CD4-positive, alpha-beta T cell treated with Interleukin-12 subunit alpha and Interleukin-12 subunit beta, for 1 hour (primary cell): ENCODE data around the gene GLS2.
"Not testable (repeated sequence)": the region's sequence is repeated elsewhere in the genome, so short reads cannot be mapped to it uniquely, and the experiment has no call there.

Experiments
- DNase-seq: peaks from one replicate; pipeline ENCODE4 v3.0.0-alpha.2; 2020

GLS2 gene

DNA sequence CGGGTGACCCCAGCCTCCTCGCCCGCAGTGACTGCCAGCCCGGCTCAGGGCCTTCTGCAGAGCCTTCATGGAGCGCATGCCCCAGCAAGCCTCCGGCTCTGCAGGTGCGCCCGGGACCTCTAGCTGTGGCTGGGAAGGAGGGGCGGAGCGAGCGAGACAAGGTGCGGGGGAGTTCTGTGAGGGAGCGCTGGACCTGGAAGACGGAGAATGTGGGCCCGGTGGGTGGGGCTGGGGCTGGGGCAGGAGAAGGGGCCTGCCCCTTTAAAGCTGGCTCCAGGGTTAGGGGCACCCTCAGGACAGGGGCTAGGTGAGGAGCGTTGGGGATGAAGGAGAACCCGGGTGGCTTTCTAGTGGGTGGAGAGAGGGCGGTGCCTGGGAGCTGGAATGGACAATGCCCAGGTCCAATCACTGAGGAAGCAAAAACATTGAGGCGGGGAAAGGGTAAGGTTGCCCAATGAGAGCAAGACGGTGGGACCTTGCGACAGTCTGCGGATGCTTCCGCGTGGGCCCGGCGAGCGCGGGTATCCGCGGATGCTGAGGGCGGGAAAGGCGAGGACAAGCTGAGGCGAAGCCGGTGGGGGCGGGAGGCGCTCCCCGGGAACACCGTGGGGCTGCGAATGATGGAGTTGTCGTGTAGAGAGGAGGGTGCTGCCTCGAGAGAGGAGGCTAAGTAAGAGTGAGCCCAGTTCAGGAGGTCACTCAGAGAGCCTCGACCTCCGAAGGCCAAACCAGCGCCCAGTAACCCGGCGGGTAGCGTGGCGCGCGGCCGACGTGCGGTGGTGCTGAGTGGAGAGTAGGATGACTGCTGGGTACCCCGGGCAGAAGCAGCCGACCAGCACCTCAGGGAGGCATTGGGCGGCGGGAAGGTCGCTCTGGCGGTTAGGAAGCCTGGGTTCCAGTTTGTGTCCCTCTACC is at the start of gene GLS2:
Gene GLS2 (minus strand): TSS at position 121 of the 915 bp plus-strand sequence. CDS start 43 bp downstream, at position 78.
- DNase-seq: peak; percentile 84

DNA sequence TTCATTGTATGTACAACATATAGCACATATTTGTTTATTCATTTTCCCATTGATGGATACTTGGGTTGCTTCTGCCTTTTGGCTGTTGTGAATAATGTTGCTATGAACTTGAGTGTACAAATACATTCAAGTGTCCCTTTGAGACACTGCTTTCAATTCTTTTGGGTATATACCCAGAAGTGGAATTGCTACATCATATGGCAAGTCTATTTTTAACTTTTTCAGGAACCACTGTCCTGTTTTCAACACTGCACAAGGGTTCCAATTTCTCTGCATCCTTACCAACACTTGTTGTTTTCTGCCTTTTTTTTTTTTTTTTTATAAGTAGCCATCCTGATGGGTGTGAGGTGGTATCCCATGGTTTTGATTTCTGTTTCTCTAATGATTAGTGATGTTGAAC is 49.6 kb upstream of the GLS2 start:
- no peak for DNase-seq

DNA sequence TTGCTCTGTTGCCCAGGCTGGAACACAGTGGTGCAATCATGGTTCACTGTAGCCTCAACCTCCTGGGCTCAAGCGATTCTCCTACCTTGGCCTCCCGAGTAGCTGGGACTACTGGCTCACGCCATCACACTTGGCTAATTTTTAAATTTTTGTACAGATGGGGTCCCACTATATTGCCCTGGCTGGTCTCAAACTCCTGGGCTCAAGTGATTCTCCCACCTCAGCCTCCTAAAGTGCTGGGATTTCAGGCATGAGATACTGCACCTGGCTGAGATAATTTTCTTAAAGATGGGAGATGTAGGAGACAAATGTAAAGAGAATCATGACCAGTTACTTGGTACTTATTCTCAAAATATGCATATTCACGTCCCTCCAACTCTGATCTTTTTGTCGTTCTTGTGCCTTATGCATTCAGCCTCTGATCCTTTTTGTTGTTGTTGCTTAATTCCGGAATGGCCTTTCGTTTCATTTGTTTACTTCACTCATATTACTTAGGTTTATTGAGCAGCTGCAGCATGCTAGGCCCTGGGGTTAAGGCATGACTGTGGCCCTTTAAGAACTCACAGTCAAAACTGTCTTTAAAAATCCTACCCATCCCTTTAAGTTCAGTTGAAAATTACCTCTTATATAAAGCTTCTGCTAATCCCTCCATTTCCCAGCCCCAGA is 42.6 kb upstream of the GLS2 start:
- DNase-seq: no peak

DNA sequence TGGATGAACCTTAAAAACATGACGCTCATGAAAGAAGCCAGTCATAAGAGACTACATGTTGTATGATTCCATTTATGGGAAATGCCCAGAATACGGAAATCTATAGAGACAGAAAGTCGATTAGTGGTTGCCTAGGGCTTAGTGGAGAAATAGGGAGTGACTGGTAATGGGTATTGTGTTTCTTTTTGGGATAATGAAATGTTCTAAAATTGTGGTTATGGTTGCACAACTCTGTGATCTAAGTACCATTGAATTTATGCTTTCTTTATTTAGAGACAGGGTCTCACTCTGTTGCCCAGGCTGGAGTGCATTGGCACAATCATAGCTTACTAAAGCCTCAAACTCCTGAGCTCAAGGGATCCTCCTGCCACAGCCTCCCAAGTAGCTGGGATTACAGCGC is 41.7 kb upstream of the GLS2 start:
- no peak for DNase-seq

DNA sequence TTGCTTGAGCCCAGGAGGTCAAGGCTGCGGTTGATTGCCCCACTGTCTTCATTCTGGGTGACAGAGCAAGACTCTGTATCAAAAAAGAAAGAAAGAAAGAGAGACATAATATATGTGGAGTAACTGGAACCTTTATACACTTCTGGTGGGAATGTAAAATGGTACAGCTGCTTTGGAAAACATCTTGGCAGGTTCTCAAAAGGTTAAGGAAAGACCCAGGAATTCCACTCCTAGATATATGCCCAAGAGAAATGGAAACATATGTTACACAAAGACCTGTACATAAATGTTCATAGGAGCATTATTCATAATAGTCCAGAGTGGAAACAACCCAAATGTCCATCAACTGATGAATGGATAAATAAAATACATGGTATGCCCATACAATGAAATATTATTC is 40.9 kb upstream of the GLS2 start:
- DNase-seq: no peak

DNA sequence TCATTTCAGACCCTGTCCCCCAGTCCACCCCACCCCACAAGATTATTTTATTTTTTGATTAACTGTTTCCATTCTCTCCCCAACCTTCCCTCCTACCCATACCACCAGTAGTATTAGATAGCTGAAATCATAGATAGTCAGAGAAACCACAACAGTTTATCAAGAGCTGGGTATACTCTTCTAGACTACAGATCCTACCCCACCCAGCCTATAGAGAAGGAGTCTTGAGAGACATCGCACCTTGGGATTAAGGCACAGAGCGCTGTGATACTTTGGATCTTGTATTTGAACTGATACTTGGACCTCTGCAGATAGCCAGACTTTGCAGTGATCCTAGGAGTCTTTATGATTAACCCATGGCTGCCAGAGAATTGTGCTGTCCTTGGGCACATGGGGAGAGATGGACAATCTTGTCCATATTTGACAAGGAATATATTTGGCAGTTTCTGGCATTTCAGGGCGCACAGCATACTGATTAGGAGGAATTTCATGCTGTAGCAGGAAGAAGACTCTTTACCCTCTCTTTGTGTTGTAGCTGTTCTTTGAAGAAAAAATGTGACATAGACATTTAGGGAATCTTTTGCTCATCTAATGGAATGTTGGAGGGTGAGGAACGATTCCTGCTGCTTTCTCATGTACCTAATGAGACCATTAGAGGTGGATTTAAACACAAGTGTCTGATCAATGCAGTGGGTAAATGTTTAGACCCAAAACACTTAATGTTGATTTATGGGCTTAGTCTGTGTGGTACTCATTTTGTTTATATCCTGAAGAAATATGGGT is 34.6 kb upstream of the GLS2 start:
- DNase-seq: no peak

DNA sequence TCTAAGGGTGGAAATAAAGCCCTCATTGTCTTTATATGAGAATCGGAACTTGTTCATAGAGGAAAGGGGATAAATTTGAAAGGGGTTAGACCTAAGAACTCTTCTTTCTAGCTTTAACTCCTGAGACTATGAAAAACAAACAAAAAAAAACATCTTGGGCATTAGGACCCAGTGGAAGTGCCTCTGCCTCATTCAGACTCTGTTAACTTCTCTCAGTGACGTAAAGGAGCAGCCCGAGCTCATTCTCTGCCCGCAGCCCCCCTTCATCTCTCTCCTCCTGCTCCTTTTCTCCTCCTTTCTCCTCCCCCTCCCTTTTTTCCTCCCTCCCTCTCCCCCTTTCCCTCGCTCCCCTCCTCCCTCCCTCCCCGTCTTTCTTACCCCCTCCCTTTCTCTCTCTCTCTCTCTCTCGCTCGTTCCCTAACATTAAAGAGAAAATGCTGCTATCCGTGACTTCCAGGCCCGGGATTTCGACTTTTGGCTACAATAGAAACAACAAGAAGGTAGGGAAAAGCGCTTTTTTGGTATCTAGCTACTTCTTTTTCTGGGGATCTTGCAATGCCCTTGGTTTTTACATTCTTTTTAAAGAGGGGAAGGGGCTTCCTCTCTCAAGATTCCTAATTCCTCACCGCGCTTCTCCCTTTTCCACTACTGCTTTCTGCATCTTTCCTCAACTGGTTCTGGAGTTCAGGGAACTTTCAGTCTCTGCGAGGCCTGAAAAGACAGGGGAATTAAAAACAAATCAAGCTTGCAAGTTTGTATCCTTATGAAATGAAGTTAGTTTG is 33.8 kb upstream of the GLS2 start, which contains the start of gene RBMS2:
Gene RBMS2 (plus strand): TSS at position 231 of the 782 bp plus-strand sequence. CDS start 204 bp downstream, at position 435.
- peak; percentile 31 for DNase-seq

DNA sequence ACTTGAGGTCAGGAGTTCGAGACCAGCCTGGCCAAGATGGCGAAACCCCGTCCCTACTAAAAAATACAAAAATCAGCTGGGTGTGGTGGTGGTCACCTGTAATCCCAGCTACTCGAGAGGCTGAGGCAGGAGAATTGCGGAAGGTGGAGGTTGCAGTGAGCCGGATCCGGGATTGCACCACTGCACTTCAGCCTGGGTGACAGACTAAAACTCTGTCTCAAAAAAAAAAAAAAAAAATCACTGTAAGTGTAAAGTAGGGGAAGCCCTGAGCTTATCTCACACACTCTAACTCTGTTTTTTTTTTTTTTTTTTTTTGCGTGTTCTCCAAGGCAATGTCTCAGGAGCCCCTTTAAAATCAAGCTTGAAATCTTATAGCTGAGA is 33.2 kb upstream of the GLS2 start:
- no peak for DNase-seq

DNA sequence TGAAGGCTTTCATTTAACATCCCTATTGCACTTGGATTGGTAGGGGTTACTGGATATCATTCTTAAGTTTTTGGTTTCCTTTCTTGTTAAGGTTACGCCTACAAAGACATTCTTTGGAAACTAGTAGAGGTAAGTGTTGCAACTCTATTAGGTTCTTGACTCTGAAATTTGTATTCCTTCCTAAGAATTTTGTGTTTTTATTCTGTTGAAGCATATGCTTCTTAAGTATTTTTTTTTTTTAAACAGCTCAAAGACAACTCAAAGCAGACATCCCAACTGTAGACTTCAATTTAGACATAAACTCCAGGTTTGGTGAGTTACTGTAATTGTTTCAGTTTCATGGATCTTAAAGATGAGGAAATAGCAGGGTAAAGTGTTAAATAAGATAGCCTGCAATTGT is 32.5 kb upstream of the GLS2 start:
- DNase-seq: no peak

DNA sequence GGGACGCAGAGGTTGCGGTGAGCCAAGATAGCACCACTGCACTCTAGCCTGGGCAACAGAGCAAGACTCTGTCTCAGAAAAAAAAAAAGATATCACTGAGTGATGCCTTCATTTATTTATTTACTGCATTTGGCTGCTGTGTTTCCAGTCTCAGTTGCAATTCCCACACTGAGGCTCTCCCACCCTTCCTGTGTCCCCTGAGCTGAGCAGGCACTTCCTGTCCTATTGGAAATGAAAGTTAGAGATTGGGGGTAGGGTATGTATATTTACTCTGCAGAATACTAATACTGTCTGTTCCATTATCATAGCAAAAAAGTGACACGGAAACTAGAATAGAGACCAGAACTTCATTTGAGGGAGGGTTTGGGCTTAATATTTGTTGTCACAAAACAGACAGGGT is 32.1 kb upstream of the GLS2 start:
- DNase-seq: no peak

DNA sequence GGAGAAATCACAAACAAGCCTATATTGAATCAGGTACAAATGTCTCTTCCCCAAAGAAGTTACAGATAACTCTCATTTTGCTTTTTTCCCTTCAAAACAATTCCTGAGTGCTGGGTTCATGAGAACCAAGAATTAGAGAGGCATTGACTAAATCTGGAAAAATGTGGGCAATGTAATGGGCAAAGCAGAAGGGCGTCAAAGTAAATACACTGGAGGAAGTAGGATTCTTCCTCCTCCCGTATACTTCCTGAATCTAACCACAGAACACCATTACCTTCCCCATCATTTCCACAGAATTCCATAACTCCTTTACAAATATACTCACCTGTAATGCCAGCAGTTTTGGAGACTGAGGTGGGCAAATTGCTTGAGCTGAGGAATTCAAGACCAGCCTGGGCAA is 30.6 kb upstream of the GLS2 start:
- DNase-seq: no peak

DNA sequence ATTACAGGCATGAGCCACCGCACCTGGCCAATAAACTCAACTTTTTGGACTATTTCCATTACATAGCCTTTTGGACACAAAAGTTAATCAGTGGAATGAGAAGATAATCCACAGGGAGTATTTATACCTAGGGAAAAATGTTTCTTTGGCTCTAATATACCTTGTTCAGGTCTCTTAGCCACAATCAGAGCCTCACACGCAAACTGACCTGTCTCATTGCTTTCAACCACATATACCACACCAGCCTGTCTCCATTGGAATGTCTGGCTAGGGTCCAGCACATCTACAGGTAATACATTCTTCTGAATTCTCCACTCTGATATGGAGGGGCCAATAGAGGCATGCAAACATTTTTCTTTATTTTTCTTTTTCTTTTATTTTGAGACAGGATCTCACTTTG is 29.9 kb upstream of the GLS2 start:
- no peak for DNase-seq

DNA sequence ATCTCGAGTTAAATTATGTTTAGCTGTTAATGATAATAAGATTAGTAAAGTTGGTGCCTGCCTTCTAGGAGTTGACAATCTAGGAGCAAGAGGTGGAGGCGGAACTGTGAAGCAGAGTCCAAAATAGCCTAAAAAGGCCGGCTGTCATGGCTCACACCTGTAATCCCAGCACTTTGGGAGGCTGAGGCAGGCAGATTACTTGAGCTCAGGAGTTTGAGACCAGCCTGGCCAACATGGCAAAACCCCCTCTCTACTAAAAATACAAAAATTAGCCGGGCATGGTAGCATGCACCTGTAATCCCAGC is 26.0 kb upstream of the GLS2 start:
- not testable (repeated sequence) for DNase-seq

DNA sequence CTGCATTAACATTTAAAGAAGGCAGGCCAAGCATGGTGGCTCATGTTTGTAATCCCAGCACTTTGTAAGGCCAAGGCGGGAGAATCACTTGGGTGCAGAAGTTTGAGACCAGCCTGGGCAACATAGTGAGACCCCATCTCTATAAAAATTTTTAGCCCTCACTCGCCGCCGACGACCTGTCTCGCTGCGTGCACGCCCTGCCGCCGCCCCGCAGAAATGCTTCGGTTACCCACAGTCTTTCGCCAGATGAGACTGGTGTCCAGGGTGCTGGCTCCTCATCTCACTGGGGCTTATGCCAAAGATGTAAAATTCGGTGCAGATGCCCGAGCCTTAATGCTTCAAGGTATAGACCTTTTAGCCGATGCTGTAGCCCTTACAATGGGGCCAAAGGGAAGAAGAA is 22.8 kb upstream of the GLS2 start:
- DNase-seq: no peak

DNA sequence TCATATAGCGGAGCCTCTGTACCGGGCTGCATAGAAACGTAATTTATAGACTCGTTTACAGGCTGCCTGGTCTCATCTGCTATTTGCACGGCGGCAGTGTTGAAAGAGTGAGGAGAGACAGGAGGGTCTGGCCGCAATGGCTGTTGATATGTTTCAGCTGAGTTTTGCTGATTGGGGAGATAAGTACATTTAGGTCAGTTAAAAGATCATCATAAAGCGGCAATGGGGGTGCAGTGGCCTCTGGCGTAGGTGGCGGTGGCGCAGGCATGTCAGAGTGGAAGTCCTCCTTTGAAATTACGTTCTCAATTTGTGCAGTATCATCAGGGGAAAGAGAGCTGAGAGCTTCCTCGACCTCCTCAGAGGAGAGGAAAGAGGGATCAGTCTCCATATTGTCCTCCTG is 11.9 kb upstream of the GLS2 start:
- not testable (repeated sequence) for DNase-seq

DNA sequence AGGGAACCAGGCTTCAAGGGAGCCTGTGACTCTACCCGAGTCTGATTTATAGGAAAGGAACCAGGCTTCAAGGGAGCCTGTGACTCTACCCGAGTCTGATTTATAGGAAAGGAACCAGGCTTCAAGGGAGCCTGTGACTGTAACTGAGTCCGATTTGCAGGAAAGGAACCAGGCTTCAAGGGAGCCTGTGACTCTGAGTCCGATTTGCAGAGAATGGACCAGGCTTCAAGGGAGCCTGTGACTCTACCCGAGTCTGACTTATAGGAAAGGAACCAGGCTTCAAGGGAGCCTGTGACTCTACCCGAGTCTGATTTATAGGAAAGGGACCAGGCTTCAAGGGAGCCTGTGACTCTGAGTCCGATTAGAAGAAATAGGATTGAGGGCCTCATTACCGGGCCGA is 11.5 kb upstream of the GLS2 start:
- not testable (repeated sequence) for DNase-seq

DNA sequence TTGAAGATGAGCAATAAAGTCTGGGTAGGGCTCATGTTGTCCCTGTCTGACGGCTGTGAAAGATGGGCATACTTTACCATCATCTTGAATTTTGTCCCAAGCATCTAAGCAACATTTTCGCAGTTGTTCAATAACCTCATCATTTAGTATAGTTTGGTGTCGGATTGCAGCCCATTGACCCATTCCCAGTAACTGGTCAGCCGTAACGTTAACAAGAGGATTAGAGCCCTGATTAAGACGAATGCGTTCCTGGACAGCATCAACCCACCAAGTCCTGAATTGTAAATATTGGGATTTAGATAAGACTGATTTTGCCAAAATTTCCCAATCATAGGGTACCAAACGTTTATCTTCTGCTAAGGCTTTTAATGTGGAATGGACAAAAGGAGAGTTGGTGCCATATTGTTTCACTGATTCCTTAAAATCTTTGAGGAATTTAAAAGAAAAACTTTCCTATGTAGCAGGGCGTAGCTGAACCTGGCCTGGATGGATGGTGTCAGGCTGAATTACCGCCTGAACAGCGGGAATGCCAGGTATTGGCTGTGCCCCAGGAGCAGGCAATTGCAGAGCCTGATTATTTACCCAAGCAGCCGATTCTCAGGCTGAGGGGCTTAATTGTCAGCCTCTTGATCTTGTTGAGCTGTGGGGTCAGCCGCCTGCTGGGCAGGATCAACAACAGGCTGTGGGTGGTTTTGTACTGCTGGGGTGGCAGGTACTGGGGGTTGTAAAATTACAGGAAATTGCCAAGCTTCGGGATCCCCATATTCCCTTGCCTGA is 10.4 kb upstream of the GLS2 start:
- DNase-seq: not testable (repeated sequence)

DNA sequence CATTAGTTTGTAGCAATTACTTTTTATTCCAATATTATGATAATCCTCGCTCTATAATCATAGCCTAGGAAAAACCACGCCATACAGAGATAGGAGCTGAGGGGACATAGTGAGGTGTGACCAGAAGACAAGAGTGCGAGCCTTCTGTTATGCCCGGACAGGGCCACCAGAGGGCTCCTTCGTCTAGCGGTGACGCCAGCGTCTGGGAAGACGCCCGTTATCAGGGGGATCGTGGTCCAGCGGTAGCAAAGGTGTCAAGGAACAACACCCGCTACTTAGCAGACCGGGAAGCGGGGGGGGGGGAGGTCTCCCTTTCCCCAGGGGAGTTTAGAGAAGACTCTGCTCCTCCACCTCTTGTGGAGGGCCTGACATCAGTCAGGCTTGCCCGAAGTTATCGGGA is 8.7 kb upstream of the GLS2 start:
- peak; percentile 65 for DNase-seq

DNA sequence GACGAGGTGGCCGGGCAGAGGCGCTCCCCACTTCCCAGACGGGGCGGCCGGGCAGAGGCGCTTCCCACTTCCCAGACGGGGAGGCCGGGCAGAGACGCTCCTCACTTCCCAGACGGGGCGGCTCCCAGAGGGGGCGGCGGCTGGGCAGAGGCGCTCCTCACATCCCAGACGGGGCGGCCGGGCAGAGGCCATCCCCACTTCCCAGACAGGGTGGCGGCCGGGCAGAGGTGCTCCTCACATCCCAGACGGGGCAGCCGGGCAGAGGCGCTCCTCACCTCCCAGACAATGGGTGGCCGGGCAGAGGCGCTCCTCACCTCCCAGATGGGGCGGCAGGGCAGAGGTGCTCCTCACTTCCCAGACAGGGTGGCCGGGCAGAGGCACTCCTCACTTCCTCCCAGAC is 6.5 kb upstream of the GLS2 start:
- not testable (repeated sequence) for DNase-seq

DNA sequence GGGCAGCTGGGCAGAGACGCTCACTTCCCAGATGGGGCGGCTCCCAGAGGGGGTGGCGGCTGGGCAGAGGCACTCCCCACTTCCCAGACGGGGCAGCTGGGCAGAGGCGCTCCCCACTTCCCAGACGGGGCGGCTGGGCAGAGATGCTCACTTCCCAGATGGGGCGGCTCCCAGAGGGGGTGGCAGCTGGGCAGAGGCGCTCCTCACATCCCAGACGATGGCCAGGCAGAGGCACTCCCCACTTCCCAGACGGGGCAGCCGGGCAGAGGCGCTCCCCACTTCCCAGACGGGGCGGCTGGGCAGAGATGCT is 6.1 kb upstream of the GLS2 start:
- not testable (repeated sequence) for DNase-seq

DNA sequence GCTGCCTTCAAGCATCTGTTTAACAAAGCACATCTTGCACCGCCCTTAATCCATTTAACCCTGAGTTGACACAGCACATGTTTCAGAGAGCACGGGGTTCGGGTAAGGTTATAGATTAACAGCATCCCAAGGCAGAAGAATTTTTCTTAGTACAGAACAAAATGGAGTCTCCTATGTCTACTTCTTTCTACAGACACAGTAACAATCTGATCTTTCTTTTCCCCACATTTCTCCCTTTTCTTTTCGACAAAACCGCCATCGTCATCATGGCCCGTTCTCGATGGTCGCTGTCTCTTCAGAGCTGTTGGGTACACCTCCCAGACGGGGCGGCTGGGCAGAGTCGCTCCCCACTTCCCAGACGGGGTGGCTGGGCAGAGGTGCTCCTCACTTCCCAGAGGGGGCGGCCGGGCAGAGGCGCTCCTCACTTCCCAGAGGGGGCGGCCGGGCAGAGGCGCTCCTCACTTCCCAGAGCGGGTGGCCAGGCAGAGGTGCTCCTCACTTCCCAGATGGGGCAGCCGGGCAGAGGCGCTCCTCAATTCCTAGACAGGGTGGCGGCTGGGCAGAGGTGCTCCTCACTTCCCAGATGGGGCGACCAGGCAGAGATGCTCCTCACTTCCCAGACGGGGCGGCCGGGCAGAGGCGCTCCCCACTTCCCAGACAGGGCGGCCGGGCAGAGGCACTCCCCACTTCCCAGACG is 5.6 kb upstream of the GLS2 start:
- not testable (repeated sequence) for DNase-seq

DNA sequence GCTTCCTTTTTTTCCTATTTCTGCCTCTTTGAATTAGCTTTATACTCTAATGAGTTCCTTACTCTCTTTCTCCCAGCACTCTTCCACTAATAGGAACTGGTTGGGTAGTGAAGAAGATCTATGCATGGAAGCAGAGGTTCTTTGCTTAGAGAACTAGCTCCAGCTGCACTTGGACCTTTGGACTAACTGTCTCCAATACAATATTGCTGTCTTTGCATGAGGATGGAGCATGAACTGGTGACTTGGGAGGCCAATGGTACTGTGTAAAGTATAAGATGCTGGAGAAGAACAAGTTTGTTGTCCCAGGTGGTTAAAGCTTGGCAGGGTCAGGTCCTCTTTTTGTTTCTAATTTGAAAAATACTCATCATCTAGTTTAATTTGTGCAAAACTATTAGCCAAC is 2.4 kb upstream of the GLS2 start:
- no peak for DNase-seq
